ENCODE results near the gene PRPF18. TPM values are rescaled to one million over a fixed set of nuclear protein-coding genes. Genes with fewer than 3 reads are reported as not detected.

PRPF18 gene
- total and polyA plus RNA-seq, 12 donors, result 6.7 to 17.1 (median 14.4) TPM

DNA sequence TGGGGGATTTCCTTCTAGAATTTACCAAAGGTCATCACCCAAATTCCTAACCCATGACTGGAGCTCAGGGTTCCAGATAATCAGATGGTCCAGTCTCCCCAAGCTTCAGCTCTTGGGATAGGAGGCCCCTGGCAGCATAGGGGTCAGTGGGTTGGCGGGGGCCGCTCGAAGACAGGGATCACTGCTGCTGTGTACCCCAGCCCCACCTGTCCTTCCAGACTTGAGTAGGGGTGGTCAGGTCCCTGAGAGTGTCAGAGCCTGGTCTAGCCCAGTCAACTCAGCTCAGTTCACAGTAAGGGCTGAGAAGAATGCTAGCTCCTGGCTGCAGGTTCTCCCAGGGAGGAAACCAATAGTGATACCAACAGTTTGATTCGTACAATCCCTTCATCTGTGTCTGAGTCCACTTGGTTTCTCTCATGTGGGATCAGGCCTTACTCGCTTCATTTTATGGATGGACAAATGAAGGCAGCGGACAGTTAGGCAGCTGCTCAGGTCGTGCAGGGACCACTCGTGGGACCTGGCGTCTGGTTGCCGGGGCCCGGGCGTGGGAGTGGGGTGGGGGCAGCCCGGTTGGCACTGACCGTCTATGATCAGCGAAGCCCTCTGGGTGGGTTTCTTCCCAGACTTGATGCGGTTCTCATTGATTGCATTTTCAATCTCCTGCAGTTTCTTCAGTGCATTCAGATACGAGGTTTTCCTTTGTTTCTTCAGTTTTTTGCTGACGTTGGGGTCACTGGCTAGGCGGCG lies 78.9 kb downstream of the PRPF18 start:
- H3K27me3 ChIP-seq, result no peaks in the 10 kb centered on the region
- WGBS, 2 donors, result 96 to 97% methylated on average over 20 of the region's 20 CpGs
- intact Hi-C loops (cut with DNase I), result loop anchor here in 3 of 10 donors (10.0 kb wide), 2 partner anchors 49 to 289 kb away; no protein-coding TSS in a partner anchor

GRCh38 chr10:13668126-13668525 lies 81.4 kb downstream of the PRPF18 start:
- TF ChIP-seq, protein P1, sequence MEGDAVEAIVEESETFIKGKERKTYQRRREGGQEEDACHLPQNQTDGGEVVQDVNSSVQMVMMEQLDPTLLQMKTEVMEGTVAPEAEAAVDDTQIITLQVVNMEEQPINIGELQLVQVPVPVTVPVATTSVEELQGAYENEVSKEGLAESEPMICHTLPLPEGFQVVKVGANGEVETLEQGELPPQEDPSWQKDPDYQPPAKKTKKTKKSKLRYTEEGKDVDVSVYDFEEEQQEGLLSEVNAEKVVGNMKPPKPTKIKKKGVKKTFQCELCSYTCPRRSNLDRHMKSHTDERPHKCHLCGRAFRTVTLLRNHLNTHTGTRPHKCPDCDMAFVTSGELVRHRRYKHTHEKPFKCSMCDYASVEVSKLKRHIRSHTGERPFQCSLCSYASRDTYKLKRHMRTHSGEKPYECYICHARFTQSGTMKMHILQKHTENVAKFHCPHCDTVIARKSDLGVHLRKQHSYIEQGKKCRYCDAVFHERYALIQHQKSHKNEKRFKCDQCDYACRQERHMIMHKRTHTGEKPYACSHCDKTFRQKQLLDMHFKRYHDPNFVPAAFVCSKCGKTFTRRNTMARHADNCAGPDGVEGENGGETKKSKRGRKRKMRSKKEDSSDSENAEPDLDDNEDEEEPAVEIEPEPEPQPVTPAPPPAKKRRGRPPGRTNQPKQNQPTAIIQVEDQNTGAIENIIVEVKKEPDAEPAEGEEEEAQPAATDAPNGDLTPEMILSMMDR (IDR thresholded peaks at IDR 0.05), result no peak
- no peak for DNase-seq
- Histone ChIP-seq H3K4me3 (no peak overlapping the region), H3K4me1 (peaks cover 0 to 25% (median 13%) of the 10 kb centered on the region in 9 donors), H3K27me3 (no peaks in the 10 kb centered on the region), H3K9me3 (no peaks in the 10 kb centered on the region), H3K36me3 (peaks cover 0 to 100% (median 57%) of the 10 kb centered on the region in 9 donors), H3K27ac (no peak overlapping the region)
- 87 to 94% methylated on average over 4 of the region's 4 CpGs for WGBS, 2 donors
- intact Hi-C loops (cut with DNase I), result loop anchor here in 3 of 10 donors (10.0 kb wide), 2 partner anchors 47 to 287 kb away; no protein-coding TSS in a partner anchor
- no peak for ATAC-seq

More for the DNA sequence above, 78.9 kb downstream of the PRPF18 start:
- Histone ChIP-seq H3K27ac (no peak overlapping the region), H3K4me1 (peaks cover 0 to 29% (median 6%) of the 10 kb centered on the region in 9 donors), H3K4me3 (no peak overlapping the region), H3K36me3 (peaks cover 0 to 100% (median 59%) of the 10 kb centered on the region in 9 donors), H3K9me3 (no peaks in the 10 kb centered on the region)
- TF ChIP-seq, protein P1 (IDR thresholded peaks at IDR 0.05), result no peak
- ATAC-seq (no peak), DNase-seq (no peak)

GRCh38 chr10:13669182-13669855 lies 82.6 kb downstream of the PRPF18 start:
- intact Hi-C loops (cut with DNase I), result loop anchor here in 3 of 10 donors (10.0 kb wide), 2 partner anchors 45 to 285 kb away; no protein-coding TSS in a partner anchor
- 95 to 96% methylated on average over 8 of the region's 8 CpGs for WGBS, 2 donors
- no peak overlapping the region for H3K4me3 ChIP-seq
- TF ChIP-seq, protein P1 (IDR thresholded peaks at IDR 0.05), result no peak
- no peaks in the 10 kb centered on the region for H3K27me3 ChIP-seq
- peak overlapping the region in 3 of 10 donors; percentile 12 to 32 (median 31) for H3K27ac ChIP-seq
- H3K9me3 ChIP-seq, result no peaks in the 10 kb centered on the region
- DNase-seq, result no peak
- no peak for ATAC-seq
- H3K36me3 ChIP-seq, result peaks cover 0 to 100% (median 57%) of the 10 kb centered on the region in 9 donors
- peaks cover 0 to 30% (median 13%) of the 10 kb centered on the region in 9 donors for H3K4me1 ChIP-seq

- TF ChIP-seq, protein P1 (IDR thresholded peaks at IDR 0.05), result no peak
- intact Hi-C loops (cut with DNase I), result loop anchor here in 4 of 10 donors (5.0 to 10.0 kb wide), 4 partner anchors 37 to 285 kb away; no protein-coding TSS in a partner anchor
- Histone ChIP-seq H3K4me1 (peaks cover 0 to 36% (median 13%) of the 10 kb centered on the region in 9 donors), H3K9me3 (no peaks in the 10 kb centered on the region), H3K4me3 (no peak overlapping the region), H3K27me3 (no peaks in the 10 kb centered on the region), H3K36me3 (peaks cover 0 to 100% (median 57%) of the 10 kb centered on the region in 9 donors), H3K27ac (peak overlapping the region in 2 of 10 donors; percentile 31 to 32)
- ATAC-seq (no peak), DNase-seq (no peak)
- 83 to 85% methylated on average over 12 of the region's 12 CpGs for WGBS, 2 donors
These were observed 83.1 kb downstream of the PRPF18 start for GRCh38 chr10:13669901-13670300.

All from heart right ventricle (tissue), 16 donors.